ENCODE measurements around the gene MAML2. TPM values are rescaled to one million over a fixed set of nuclear protein-coding genes. Genes with fewer than 3 reads are reported as not detected.

MAML2 gene
- total and polyA plus RNA-seq, 2 of the 8 experiments (the other 6 are each of a cell fraction or from before 2014, with no cell fraction given): 3.8 to 6.6 TPM

DNA sequence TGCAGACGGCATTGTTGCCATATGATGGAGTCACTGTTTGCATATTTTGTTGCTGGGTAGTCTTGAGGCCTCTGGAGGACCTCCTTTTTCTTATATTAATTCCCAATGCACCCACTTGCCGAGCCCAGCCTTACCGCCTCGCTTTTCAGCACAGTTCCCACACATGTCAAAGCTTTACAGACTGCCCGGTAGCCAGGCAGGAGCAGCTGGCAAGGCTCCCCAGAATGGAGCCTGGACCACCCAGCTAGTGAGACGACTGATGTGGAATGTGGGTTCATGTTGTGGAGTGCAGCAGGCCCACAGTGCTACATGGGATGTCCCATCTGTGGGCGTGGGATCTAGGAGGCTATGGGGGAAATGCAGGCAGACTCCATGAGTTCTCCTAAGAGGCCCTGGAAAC, 319.7 kb downstream of the MAML2 start:
- no peak overlapping the region for H3K23ac ChIP-seq (ENCODE audit: insufficient read length)
- no peak overlapping the region for H3K18ac ChIP-seq (ENCODE audit: extremely low read depth, low read length)
- no peaks in the 10 kb centered on the region for H3K36me3 ChIP-seq (ENCODE audit: control insufficient read depth in 2 of 4, insufficient read depth in 4 of 4, low read length in 3 of 4)
- H3K9me3 ChIP-seq (ENCODE audit: insufficient read depth in 2 of 2, low read depth in 1 of 2, low read length in 1 of 2): no peaks in the 10 kb centered on the region
- no peak overlapping the region for H3K9ac ChIP-seq (replicated peaks in 1 of 4; ENCODE audit: extremely low read depth in 1 of 4, low read depth in 3 of 4, low read length in 3 of 4)
- no peak overlapping the region for H2BK5ac ChIP-seq (ENCODE audit: low read depth, low read length)
- ChIA-PET POLR2A (ENCODE audit: partially characterized antibody) (no interaction called here), CTCF (ENCODE audit: partially characterized antibody) (interaction anchor here (0.8 kb wide), 1 partner anchor 35 kb away, joined by 3 read pairs; no protein-coding TSS in a partner anchor)
- no peaks in the 10 kb centered on the region for H3K23me2 ChIP-seq (ENCODE audit: low read depth, low read length)
- no peak overlapping the region for H3K14ac ChIP-seq (ENCODE audit: insufficient read length)
- no peak overlapping the region for H4K5ac ChIP-seq (ENCODE audit: insufficient read length, low read depth, low read length)
- no peak overlapping the region for H2BK12ac ChIP-seq (ENCODE audit: low read depth, low read length)
- no peak overlapping the region for H3K4me3 ChIP-seq (ENCODE audit: extremely low read depth in 1 of 4, insufficient read depth in 2 of 4, low read depth in 3 of 4, low read length in 4 of 4)
- DNase-seq (ENCODE audit: low read depth in 1 of 2, low spot score in 2 of 2): no peak
- peaks cover 0 to 2% (median 0%) of the 10 kb centered on the region in 4 experiments; a peak in 2 of 7 replicates for H3K4me1 ChIP-seq (replicated peaks in 1 of 4; ENCODE audit: control insufficient read depth in 3 of 4, insufficient read depth in 4 of 4, low read length in 3 of 4)
- no peak overlapping the region for H2BK15ac ChIP-seq (ENCODE audit: low read length)
- no peak overlapping the region for H3K4ac ChIP-seq (replicated peaks; ENCODE audit: insufficient read length, low read depth, low read length)
- no peak overlapping the region for H4K91ac ChIP-seq (replicated peaks; ENCODE audit: insufficient read length, low read length)
- WGBS, 2 experiments (ENCODE audit: extremely low coverage in 1 of 2, insufficient coverage in 1 of 2, insufficient read length in 1 of 2, insufficient replicate concordance in 2 of 2, low coverage in 1 of 2, low lambda C conversion rate in 2 of 2, missing lambda C conversion rate in 1 of 2): 86% methylated on average over 7 of the region's 7 CpGs; no CpG with 5 or more reads in 1 of the 2 experiments
- H3K27ac ChIP-seq (ENCODE audit: low read depth, low read length): no peak overlapping the region
- H3K4me2 ChIP-seq (ENCODE audit: insufficient read depth in 1 of 2, low read depth in 2 of 2, low read length in 2 of 2): no peak overlapping the region
- peaks cover 0 to 1% (median 0%) of the 10 kb centered on the region in 4 experiments; a peak in 1 of 7 replicates for H3K27me3 ChIP-seq (replicated peaks in 1 of 4; ENCODE audit: control insufficient read depth in 3 of 4, extremely low read depth in 1 of 4, insufficient read depth in 3 of 4, low read length in 3 of 4)
- H2AK5ac ChIP-seq (ENCODE audit: low read depth, low read length): no peak overlapping the region
- no peak for TF ChIP-seq GABPA (IDR thresholded peaks at IDR 0.05; ENCODE audit: borderline replicate concordance, insufficient read depth, low read length)
- H2AFZ ChIP-seq (ENCODE audit: low read length): no peak overlapping the region
- no peak overlapping the region for H3K56ac ChIP-seq (replicated peaks; ENCODE audit: insufficient read length, low read depth, low read length)
- no peak overlapping the region for H2BK120ac ChIP-seq (replicated peaks; ENCODE audit: low read depth, low read length)
- no peaks in the 10 kb centered on the region for H3K79me2 ChIP-seq (ENCODE audit: control insufficient read depth in 1 of 2, insufficient read depth in 2 of 2, low read length in 2 of 2)
- H4K20me1 ChIP-seq (replicated peaks in 1 of 2; ENCODE audit: control insufficient read depth in 1 of 2, insufficient read depth in 2 of 2, low read length in 2 of 2): no peaks in the 10 kb centered on the region
- no peaks in the 10 kb centered on the region for H3K79me1 ChIP-seq (ENCODE audit: low read depth, low read length)
- no peak for FAIRE-seq
- no peak overlapping the region for H4K8ac ChIP-seq (ENCODE audit: extremely low read depth, insufficient read depth, low read length)
- H2BK20ac ChIP-seq (ENCODE audit: low read length): no peak overlapping the region
